ENCODE data around the gene PLXND1.

GRCh38 chr3:129610276-129610675 is 3.8 kb upstream of the PLXND1 start:
- TF ChIP-seq CTCF (IDR thresholded peaks at IDR 0.05; ENCODE audit: low read depth, low read length) (no peak), POLR2A (IDR thresholded peaks at IDR 0.05; ENCODE audit: extremely low read depth, insufficient read length) (no peak), MAX (IDR thresholded peaks at IDR 0.05; ENCODE audit: low read depth, low read length) (no peak), MYC (IDR thresholded peaks at IDR 0.05; ENCODE audit: low read depth, low read length) (no peak)

Measured in NB4 (cell line).